Stimulated activated CD4-positive, alpha-beta T cell treated with anti-CD3 and anti-CD28 coated beads, TNF-alpha, amount 100 ng/mL, for 48 hours (primary cell): ENCODE data around the gene C5orf46.
"Not testable (repeated sequence)": the region's sequence is repeated elsewhere in the genome, so short reads cannot be mapped to it uniquely, and the experiment has no call there.

Experiments
- DNase-seq, 3 donors: peaks; one replicate each; pipeline ENCODE4 v3.0.0-alpha.2; 2020; ENCODE audit warnings: low read depth in 3 of 3

C5orf46 gene

GRCh38 chr5:147906326-147907095 is at the start of gene C5orf46:
Gene C5orf46, minus strand, starts transcription at chr5:147906538. Its CDS starts 37 bp downstream, at chr5:147906501.
- DNase-seq = no peak

- DNase-seq = no peak
Observed at GRCh38 chr5:147954971-147955370, 48.6 kb upstream of the C5orf46 start.

GRCh38 chr5:147949711-147950573 is 43.6 kb upstream of the C5orf46 start:
- DNase-seq = no peak

GRCh38 chr5:147946658-147947274 is 40.4 kb upstream of the C5orf46 start:
- DNase-seq = not testable (repeated sequence)

- DNase-seq = no peak
Observed at GRCh38 chr5:147939431-147940114, 33.2 kb upstream of the C5orf46 start.

GRCh38 chr5:147935032-147935431 is 28.7 kb upstream of the C5orf46 start:
- no peak for DNase-seq

GRCh38 chr5:147930769-147931168 is 24.4 kb upstream of the C5orf46 start:
- no peak for DNase-seq

- no peak for DNase-seq
Observed at GRCh38 chr5:147927901-147928300, 21.6 kb upstream of the C5orf46 start.

- DNase-seq = no peak
Observed at GRCh38 chr5:147925020-147925419, 18.7 kb upstream of the C5orf46 start.

- DNase-seq = no peak
Observed at GRCh38 chr5:147921136-147921535, 14.8 kb upstream of the C5orf46 start.

- no peak for DNase-seq
Observed at GRCh38 chr5:147920420-147921030, 14.2 kb upstream of the C5orf46 start.

GRCh38 chr5:147918899-147919298 is 12.6 kb upstream of the C5orf46 start:
- no peak for DNase-seq

- no peak for DNase-seq
Observed at GRCh38 chr5:147918101-147918685, 11.9 kb upstream of the C5orf46 start.

GRCh38 chr5:147913786-147914185 is 7.4 kb upstream of the C5orf46 start:
- no peak for DNase-seq

- DNase-seq = no peak
Observed at GRCh38 chr5:147912011-147912410, 5.7 kb upstream of the C5orf46 start.

- no peak for DNase-seq
Observed at GRCh38 chr5:147911427-147911826, 5.1 kb upstream of the C5orf46 start.

GRCh38 chr5:147904110-147904509 is 2.2 kb downstream of the C5orf46 start:
- no peak for DNase-seq

- no peak for DNase-seq
Observed at GRCh38 chr5:147902609-147903115, 3.7 kb downstream of the C5orf46 start.

GRCh38 chr5:147901599-147902039 is 4.7 kb downstream of the C5orf46 start:
- no peak for DNase-seq

GRCh38 chr5:147898875-147899401 is 7.4 kb downstream of the C5orf46 start:
- DNase-seq = no peak
